Subcutaneous adipose tissue (tissue), 4 donors: ENCODE measurements around the gene ZNF396. TPM values are rescaled to one million over a fixed set of nuclear protein-coding genes. Genes with fewer than 3 reads are reported as not detected.

Source experiments
- CTCF ChIP-seq: fragments of 450-650 bp; IDR thresholded peaks from one replicate; pipeline ENCODE4 v1.5.1; 2016; ENCODE audit warnings: low read depth, mild to moderate bottlenecking, control low read depth, antibody characterized with exemption, moderate library complexity
- total RNA-seq, 4 donors: library from RNA; depleted of rRNA; stranded (reverse); fragments of >200 nt; gene quantifications; one replicate each; pipeline ENCODE4 v1.1.0, GENCODE V29; 2016

ZNF396 gene
- total RNA-seq: 1 to 10 TPM; 1.5 to 4.2 (median 2.5) TPM

DNA sequence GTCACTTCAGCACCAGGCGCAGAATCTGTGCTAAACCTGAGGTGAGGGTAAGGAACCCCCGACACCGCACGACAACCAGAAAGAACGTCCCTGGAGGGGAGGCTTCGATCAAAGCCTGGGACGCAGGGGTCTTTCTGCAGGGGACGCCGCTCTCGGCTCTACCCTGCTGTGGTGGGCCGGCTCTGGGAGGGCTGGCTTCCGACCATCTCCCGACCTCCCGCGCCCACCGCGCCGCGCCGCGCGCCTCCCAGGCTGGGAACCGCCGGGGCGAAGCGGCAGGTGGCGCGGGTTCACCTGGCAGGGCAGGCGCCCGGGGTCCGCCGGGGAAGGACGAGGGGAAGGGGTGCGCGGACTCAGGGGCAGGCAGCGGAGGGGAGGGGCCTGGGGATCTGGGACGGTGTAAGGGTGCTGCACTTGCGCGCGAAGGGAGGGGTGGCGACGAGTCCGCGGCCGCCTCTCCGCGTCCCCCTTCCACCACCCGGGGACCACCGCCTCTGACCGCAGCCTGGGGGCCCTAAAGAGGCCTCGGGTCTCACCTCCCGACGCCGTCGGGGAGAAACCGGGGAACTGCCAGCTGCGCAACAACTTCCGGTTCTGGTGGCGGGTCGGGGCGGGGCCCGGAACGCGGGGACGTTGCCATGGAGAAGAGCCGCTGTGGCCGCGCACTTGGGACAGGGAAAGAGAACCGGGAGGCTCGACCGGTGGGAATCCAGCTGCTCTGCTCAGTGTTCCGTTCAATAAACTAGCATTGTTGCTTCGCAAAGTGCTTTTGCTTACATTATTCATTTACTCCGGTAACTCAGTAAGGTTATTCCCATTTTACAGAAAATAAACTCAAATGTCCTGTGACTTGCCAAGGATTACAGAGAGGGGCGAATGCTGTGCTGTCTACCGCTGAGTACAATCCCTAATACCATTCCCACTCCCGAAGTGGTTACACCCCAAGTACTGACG is at the start of gene ZNF396:
ZNF396 (minus strand) TSS at position 596 of the 954 bp plus-strand sequence. CDS start 3,045 bp downstream, outside the sequence.
- TF ChIP-seq CTCF: no peak

DNA sequence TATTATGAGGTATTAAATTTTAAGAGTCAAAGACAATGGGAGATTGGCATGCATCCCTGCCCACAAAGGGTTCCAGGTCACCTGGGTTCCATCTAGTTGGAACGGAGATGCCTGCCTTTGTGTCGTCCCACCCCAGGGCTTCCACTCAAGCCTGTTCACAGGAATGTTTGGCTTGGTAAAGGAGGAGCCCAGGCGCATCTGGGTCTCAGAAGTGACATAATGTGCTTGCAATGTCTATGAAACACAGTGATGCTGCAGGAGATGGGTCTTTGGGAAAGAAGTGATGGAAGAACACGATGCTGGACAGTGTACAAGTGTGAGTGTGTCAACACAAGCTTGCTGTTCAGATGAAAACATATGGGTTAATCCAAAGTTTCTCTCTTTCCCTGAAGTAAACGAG is 49.6 kb upstream of the ZNF396 start:
- TF ChIP-seq CTCF: no peak

DNA sequence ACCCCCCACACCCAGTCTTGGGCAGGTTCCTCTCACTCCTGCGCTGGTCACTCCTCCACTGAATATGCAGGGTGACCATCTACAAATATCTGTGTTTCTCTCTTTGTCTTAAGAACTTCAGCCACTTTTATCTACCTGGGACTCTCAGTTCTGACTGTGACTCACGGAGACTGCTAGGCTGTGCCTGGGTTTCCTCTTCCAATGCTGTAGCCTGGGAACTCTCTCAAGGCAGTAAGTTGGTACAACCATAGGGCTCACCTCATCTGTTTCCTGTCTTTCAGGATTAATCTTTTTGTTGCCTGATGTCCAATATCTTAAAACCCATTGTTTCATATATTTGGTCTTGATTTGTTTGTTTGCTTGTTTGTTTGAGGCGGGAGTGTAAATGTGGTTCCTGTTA is 47.2 kb upstream of the ZNF396 start:
- no peak for TF ChIP-seq CTCF

GRCh38 chr18:35422237-35422636 is 45.1 kb upstream of the ZNF396 start:
- TF ChIP-seq CTCF: no peak

DNA sequence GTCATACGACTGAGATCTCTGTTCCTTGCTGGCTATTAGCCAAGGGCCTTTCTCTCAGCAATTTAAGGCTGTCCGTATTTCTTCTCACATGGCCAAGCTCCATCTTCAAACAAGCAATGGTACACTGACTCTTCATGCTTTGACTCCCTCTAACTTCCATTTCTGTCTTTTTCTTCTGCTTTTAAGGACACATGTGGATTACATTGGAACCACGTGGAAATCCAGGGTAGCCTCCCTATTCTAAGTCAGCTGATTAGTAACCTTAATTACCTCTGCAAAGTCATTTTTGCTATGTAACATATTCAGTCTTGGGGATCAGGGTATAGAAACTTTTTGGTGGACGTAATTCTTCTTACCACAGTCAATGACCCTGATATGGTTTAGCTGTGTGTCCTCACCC is 41.5 kb upstream of the ZNF396 start:
- TF ChIP-seq CTCF: no peak

DNA sequence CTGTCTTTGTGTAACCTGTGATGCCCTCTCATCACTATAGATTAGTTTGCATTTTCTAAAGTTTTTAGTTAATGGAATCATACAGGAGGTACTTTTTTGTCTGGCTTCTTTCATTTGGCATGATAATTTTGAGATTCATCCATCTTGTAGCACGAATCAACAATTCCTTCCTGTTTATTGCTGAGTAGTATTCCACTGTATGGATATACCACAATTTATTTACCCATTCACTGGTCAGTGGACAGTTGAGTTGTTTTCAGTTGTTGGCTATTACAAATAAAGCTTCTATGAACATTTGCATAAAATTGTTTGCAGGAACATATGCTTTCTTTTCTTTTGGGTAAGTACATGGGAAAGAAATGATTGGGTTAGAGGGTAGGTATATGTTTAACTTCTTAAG is 40.1 kb upstream of the ZNF396 start:
- no peak for TF ChIP-seq CTCF

- no peak for TF ChIP-seq CTCF
Measured at GRCh38 chr18:35415511-35416073, 38.5 kb upstream of the ZNF396 start.
